ENCODE measurements around the gene TMEM255A. TPM values are rescaled to one million over a fixed set of nuclear protein-coding genes. Genes with fewer than 3 reads are reported as not detected.

The TMEM255A gene
- total and polyA plus RNA-seq, 2 donors (not counting 1 experiment from before 2014, with no cell fraction given) = 0.06 to 0.25 TPM

DNA sequence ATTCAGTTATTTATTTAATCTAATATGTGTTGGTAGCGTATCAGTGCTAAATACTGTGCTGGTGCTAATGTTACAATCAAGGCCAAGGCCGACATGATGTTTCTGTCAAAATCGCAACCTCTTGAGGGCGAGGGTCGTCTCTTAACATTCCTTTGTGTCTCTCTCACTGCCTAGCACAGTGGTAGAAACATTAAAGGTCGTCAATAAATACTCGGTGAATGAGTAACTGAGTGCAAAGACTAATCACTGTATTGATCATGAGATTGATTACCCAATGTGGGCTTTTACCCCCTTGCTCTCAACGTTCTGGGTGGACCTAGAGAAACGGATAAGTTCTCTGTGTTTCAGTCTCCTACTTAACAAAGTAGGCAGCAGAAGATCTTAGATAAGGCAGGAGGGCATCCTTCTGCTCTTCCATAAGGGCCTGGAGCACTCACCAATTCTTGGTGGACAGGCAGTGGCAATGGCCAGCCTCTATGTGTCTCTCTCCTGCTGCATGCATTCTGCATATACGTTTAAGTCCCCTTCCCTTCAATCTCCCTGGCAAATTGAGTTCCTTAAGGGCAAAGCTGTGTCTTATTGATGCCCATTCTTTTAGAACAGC, 30.1 kb downstream of the TMEM255A start:
- H3K9me3 ChIP-seq (ENCODE audit: control extremely low read depth in 1 of 3, control insufficient read depth in 2 of 3, insufficient read depth in 1 of 3, low read length in 2 of 3) = no peaks in the 10 kb centered on the region
- Mint-ChIP-seq H3K4me3 (no peak overlapping the region), H3K4me1 (no peaks in the 10 kb centered on the region), H3K27me3 (no peaks in the 10 kb centered on the region), H3K27ac (no peak overlapping the region), H3K9me3 (ENCODE audit: insufficient read depth) (no peaks in the 10 kb centered on the region)
- no peak overlapping the region for H3K9ac ChIP-seq (ENCODE audit: low read length)
- no peaks in the 10 kb centered on the region for H4K20me1 ChIP-seq (ENCODE audit: control insufficient read depth, insufficient read depth, low read length, poor library complexity, severe bottlenecking)
- DNase-seq (no peak), ATAC-seq (ENCODE audit: low read depth) (no peak)
- POLR2A ChIA-PET = no interaction called here
- no peak overlapping the region for H3K4me2 ChIP-seq (replicated peaks; ENCODE audit: low read depth, low read length, poor library complexity, severe bottlenecking)
- CTCF ChIA-PET = no interaction called here
- no peaks in the 10 kb centered on the region for H3K4me1 ChIP-seq (ENCODE audit: control insufficient read depth in 2 of 2, insufficient read depth in 2 of 2, low read length in 2 of 2)
- intact Hi-C loops (cut with micrococcal nuclease) = no loop called here
- no peak overlapping the region for H3K27ac ChIP-seq (ENCODE audit: low read length in 2 of 2)
- H3K4me3 ChIP-seq (ENCODE audit: control extremely low read depth in 1 of 5, extremely low read depth in 1 of 5, insufficient read depth in 1 of 5, low read depth in 2 of 5, low read length in 4 of 5) = no peak overlapping the region
- WGBS (ENCODE audit: insufficient coverage) = 98% methylated on average over 5 of the region's 10 CpGs
- H3K79me2 ChIP-seq (ENCODE audit: control insufficient read depth, insufficient read depth, low read length) = no peaks in the 10 kb centered on the region
- H2AFZ ChIP-seq (ENCODE audit: insufficient read depth, low read depth, low read length, poor library complexity, severe bottlenecking) = no peak overlapping the region
- H3K36me3 ChIP-seq (replicated peaks in 1 of 2; ENCODE audit: control extremely low read depth in 1 of 2, control insufficient read depth in 1 of 2, extremely low read depth in 1 of 2, insufficient read depth in 2 of 2, low read length in 1 of 2) = no peaks in the 10 kb centered on the region
- H3K27me3 ChIP-seq (replicated peaks in 1 of 4; ENCODE audit: control extremely low read depth in 1 of 4, control insufficient read depth in 3 of 4, insufficient read depth in 4 of 4, low read length in 3 of 4) = no peaks in the 10 kb centered on the region
- TF ChIP-seq EZH2 (IDR thresholded peaks at IDR 0.05; ENCODE audit: borderline replicate concordance, insufficient read depth, low read depth, low read length, poor library complexity, severe bottlenecking) = no peak
- TF ChIP-seq, protein P1, sequence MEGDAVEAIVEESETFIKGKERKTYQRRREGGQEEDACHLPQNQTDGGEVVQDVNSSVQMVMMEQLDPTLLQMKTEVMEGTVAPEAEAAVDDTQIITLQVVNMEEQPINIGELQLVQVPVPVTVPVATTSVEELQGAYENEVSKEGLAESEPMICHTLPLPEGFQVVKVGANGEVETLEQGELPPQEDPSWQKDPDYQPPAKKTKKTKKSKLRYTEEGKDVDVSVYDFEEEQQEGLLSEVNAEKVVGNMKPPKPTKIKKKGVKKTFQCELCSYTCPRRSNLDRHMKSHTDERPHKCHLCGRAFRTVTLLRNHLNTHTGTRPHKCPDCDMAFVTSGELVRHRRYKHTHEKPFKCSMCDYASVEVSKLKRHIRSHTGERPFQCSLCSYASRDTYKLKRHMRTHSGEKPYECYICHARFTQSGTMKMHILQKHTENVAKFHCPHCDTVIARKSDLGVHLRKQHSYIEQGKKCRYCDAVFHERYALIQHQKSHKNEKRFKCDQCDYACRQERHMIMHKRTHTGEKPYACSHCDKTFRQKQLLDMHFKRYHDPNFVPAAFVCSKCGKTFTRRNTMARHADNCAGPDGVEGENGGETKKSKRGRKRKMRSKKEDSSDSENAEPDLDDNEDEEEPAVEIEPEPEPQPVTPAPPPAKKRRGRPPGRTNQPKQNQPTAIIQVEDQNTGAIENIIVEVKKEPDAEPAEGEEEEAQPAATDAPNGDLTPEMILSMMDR (IDR thresholded peaks at IDR 0.05) = no peak

- ATAC-seq (ENCODE audit: low read depth) (no peak), DNase-seq (no peak)
- Histone ChIP-seq H3K4me3 (ENCODE audit: control extremely low read depth in 1 of 5, extremely low read depth in 1 of 5, insufficient read depth in 1 of 5, low read depth in 2 of 5, low read length in 4 of 5) (no peak overlapping the region), H4K20me1 (ENCODE audit: control insufficient read depth, insufficient read depth, low read length, poor library complexity, severe bottlenecking) (no peaks in the 10 kb centered on the region), H3K4me1 (ENCODE audit: control insufficient read depth in 2 of 2, insufficient read depth in 2 of 2, low read length in 2 of 2) (no peaks in the 10 kb centered on the region), H3K9ac (ENCODE audit: low read length) (no peak overlapping the region), H3K36me3 (replicated peaks in 1 of 2; ENCODE audit: control extremely low read depth in 1 of 2, control insufficient read depth in 1 of 2, extremely low read depth in 1 of 2, insufficient read depth in 2 of 2, low read length in 1 of 2) (no peaks in the 10 kb centered on the region), H3K27me3 (replicated peaks in 1 of 4; ENCODE audit: control extremely low read depth in 1 of 4, control insufficient read depth in 3 of 4, insufficient read depth in 4 of 4, low read length in 3 of 4) (no peaks in the 10 kb centered on the region), H3K4me2 (replicated peaks; ENCODE audit: low read depth, low read length, poor library complexity, severe bottlenecking) (no peak overlapping the region), H3K79me2 (ENCODE audit: control insufficient read depth, insufficient read depth, low read length) (no peaks in the 10 kb centered on the region), H3K27ac (ENCODE audit: low read length in 2 of 2) (no peak overlapping the region), H2AFZ (ENCODE audit: insufficient read depth, low read depth, low read length, poor library complexity, severe bottlenecking) (no peak overlapping the region), H3K9me3 (ENCODE audit: control extremely low read depth in 1 of 3, control insufficient read depth in 2 of 3, insufficient read depth in 1 of 3, low read length in 2 of 3) (no peaks in the 10 kb centered on the region)
- H3K27ac Mint-ChIP-seq = no peak overlapping the region
- TF ChIP-seq, protein P1 (IDR thresholded peaks at IDR 0.05) = no peak
- TF ChIP-seq EZH2 (IDR thresholded peaks at IDR 0.05; ENCODE audit: borderline replicate concordance, insufficient read depth, low read depth, low read length, poor library complexity, severe bottlenecking) = no peak
- WGBS (ENCODE audit: insufficient coverage) = 100% methylated on average over 1 of the region's 2 CpGs
- H3K27me3 Mint-ChIP-seq = no peaks in the 10 kb centered on the region
- CTCF ChIA-PET = interaction anchor here (0.7 kb wide), 1 partner anchor 56 kb away, joined by 3 read pairs; no protein-coding TSS in a partner anchor
- POLR2A ChIA-PET = no interaction called here
- intact Hi-C loops (cut with micrococcal nuclease) = no loop called here
- no peak overlapping the region for H3K4me3 Mint-ChIP-seq
- H3K4me1 Mint-ChIP-seq = no peaks in the 10 kb centered on the region
- H3K9me3 Mint-ChIP-seq (ENCODE audit: insufficient read depth) = no peaks in the 10 kb centered on the region
Measured at GRCh38 chrX:120274958-120275357, 36.3 kb downstream of the TMEM255A start.
